Measurements from ENCODE around the gene PPIL4.

The PPIL4 gene

DNA sequence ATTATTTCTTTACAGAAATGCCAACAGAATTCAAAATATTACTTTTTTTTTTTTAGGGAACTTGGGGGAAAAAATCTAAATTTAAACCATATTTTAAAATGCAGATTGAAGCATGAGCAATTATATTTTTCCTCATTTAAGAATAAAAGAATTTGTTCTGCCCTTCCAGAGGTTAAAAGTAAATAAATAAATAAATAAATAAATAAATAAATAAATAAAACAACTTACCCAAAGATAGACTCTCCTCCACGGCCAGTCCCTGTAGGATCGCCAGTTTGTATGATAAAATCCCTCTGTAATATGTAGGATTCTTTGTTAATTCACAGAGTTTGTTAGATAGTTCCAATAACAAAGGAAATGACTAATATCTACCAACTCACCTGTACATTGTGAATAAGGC lies 4.7 kb downstream of the PPIL4 start:
- H3K4me3 ChIP-seq (ENCODE audit: control insufficient read depth, low read depth, low read length) = no peak overlapping the region
- DNase-seq (ENCODE audit: low read depth) = no peak
- TF ChIP-seq, protein P1, sequence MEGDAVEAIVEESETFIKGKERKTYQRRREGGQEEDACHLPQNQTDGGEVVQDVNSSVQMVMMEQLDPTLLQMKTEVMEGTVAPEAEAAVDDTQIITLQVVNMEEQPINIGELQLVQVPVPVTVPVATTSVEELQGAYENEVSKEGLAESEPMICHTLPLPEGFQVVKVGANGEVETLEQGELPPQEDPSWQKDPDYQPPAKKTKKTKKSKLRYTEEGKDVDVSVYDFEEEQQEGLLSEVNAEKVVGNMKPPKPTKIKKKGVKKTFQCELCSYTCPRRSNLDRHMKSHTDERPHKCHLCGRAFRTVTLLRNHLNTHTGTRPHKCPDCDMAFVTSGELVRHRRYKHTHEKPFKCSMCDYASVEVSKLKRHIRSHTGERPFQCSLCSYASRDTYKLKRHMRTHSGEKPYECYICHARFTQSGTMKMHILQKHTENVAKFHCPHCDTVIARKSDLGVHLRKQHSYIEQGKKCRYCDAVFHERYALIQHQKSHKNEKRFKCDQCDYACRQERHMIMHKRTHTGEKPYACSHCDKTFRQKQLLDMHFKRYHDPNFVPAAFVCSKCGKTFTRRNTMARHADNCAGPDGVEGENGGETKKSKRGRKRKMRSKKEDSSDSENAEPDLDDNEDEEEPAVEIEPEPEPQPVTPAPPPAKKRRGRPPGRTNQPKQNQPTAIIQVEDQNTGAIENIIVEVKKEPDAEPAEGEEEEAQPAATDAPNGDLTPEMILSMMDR (IDR thresholded peaks at IDR 0.05; ENCODE audit: control insufficient read depth, insufficient read depth, low read depth, low read length, missing control alignments) = no peak

DNA sequence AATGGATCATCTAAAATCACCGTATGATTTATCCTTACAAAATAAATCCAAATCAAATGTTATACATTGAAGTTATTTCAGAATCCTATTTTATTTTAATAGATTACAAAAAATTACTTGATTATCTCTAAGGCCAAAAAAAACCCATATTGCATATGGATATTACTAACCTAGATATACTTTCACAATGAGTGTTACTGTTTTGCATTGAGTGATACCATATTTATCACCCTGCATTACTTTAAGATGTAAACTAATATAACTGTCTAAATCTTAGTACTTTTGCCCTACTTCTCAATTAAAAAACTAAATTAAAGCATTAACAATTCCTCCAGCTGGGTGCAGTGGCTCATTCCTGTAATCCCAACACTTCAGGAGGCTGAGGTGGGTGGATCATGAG lies 11.1 kb downstream of the PPIL4 start:
- H3K4me3 ChIP-seq (ENCODE audit: control insufficient read depth, low read depth, low read length) = no peak overlapping the region
- TF ChIP-seq, protein P1 (IDR thresholded peaks at IDR 0.05; ENCODE audit: control insufficient read depth, insufficient read depth, low read depth, low read length, missing control alignments) = no peak
- DNase-seq (ENCODE audit: low read depth) = no peak

DNA sequence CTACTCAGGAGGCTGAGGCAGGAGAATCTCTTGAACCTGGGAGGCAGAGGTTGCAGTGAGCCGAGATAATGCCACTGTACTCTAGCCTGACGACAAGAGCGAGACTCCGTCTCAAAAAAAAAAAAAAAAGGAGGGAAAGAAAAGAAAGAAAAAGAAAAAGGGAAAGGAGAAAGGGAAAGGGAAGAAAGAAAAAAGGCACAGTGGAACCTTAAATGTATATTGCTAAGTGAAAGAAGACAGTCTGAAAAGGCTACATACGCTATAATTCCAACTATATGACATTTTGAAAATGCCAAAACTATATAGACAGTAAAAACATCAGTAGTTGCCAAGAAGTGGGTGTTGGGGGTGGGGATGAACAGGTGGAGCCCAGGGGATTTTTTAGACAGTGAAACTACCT lies 16.2 kb downstream of the PPIL4 start:
- DNase-seq (ENCODE audit: low read depth) = no peak
- H3K4me3 ChIP-seq (ENCODE audit: control insufficient read depth, low read depth, low read length) = no peak overlapping the region
- TF ChIP-seq, protein P1 (IDR thresholded peaks at IDR 0.05; ENCODE audit: control insufficient read depth, insufficient read depth, low read depth, low read length, missing control alignments) = no peak

DNA sequence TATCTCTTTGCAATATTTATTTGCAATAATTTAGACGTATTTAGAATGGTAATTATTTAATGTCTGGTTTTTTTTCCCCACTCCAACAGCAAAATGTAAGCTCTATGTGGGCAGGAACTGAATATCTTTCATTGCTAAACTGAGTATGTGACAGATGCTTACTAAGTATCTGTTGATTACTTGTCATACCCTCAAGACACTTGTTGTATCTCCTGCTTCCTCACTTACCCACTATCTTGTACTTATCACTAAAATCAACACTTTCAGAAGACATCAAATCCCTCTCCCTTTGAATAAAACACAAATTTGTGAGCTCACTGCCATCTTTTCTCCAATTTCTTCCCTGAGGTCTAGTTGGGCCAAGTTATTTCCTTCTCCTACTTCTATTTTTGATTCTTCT lies 30.3 kb downstream of the PPIL4 start:
- TF ChIP-seq, protein P1 (IDR thresholded peaks at IDR 0.05; ENCODE audit: control insufficient read depth, insufficient read depth, low read depth, low read length, missing control alignments) = no peak
- no peak for DNase-seq (ENCODE audit: low read depth)
- H3K4me3 ChIP-seq (ENCODE audit: control insufficient read depth, low read depth, low read length) = no peak overlapping the region

DNA sequence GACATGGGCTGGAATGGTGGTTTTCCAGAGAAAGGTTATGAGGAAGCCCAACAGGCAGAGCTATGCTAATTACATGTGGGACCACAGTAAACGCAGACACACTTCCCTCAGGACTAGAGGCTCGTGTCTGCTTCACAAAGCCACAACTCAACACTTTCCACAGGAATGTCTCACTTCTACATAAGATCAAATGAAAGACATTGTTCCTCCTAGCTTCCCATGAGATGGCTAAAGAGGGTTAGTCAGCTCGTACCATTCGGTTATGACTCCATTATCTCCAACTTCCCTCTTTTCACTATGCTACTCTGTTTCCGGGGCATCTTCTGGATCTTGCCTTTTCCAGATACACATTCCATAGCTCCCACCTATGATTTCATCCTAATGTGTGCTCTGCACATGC lies 31.9 kb downstream of the PPIL4 start:
- TF ChIP-seq, protein P1 (IDR thresholded peaks at IDR 0.05; ENCODE audit: control insufficient read depth, insufficient read depth, low read depth, low read length, missing control alignments) = no peak
- no peak overlapping the region for H3K4me3 ChIP-seq (ENCODE audit: control insufficient read depth, low read depth, low read length)
- no peak for DNase-seq (ENCODE audit: low read depth)

DNA sequence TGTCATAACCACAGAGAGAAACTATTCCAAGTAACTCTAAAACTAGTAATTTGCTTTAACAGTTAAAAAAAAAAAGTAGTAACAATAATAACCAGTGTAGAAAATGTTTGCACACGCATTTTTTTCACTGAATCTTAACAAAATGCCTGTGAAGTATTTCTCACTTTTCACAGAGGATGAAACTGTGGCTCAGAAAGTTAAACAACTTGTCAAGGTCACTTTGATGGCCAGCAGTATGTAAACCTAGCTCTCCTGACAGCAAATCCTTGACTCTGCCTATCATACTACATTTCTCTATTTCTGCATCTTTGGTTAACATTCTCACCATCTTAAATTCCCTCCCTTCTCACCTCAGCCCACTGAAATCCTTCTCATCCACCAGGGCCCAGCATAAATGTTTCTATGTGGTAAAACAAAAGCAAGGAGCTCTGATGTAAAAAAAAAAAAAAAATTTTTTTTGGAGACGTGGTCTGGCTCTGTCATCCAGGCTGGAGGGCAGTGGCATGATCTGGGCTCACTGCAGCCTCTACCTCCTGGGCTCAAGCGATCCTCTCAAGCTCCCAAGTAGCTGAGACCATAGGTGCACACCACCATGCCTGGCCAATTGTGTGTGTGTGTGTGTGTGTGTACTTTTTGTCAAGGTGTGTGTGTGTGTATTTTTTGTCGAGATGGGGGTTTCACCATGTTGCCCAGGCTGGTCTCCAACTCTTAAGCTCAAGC lies 34.9 kb downstream of the PPIL4 start:
- TF ChIP-seq, protein P1 (IDR thresholded peaks at IDR 0.05; ENCODE audit: control insufficient read depth, insufficient read depth, low read depth, low read length, missing control alignments) = no peak
- H3K4me3 ChIP-seq (ENCODE audit: control insufficient read depth, low read depth, low read length) = no peak overlapping the region
- DNase-seq (ENCODE audit: low read depth) = no peak
